SK-N-SH (cell line): ENCODE results near the gene ACSF3. TPM values are rescaled to one million over a fixed set of nuclear protein-coding genes. Genes with fewer than 3 reads are reported as not detected.

ENCODE experiments used
- CTCF ChIA-PET: fragments of 300-600, 350-600 bp; formaldehyde crosslinking; extraction: SDS; loops from one replicate; lab custom pipeline; 2021; lab: Yijun Ruan, JAX
- POLR2A ChIA-PET: fragments of 350-600 bp; sonication (Branson Sonifier 250); formaldehyde crosslinking; extraction: SDS; loops from one replicate; lab custom pipeline; 2020; ENCODE audit warnings: antibody characterized with exemption, inconsistent platforms; lab: Yijun Ruan, JAX
- DNase-seq: peaks from one replicate; pipeline ENCODE4 v3.0.0; 2012
- H2AFZ ChIP-seq: fragments of 200-600 bp; sonication (generic); 2 replicates; pipeline ENCODE4 v1.8.1; 2016; ENCODE audit warnings: antibody characterized with exemption, mild to moderate bottlenecking, low read depth
- H3F3A ChIP-seq: fragments of 200-600 bp; sonication (generic); replicated peaks from 2 replicates; pipeline ENCODE3; 2016; ENCODE audit warnings: antibody characterized with exemption, mild to moderate bottlenecking; ENCODE audit not compliant: insufficient read depth
- H3K27ac ChIP-seq, 2 experiments: fragments of 200-500 bp in 1 of 2; fragments of 200-600 bp in 1 of 2; sonication (Bioruptor generic) in 1 of 2; sonication (generic), shearing (Covaris generic) in 1 of 2; 2 replicates each; pipeline versions ENCODE4 v1.5.1 to v1.6.1; 2014 to 2016; ENCODE audit warnings: low read depth in 2 of 2, inconsistent platforms in 1 of 2, low read length in 1 of 2, mild to moderate bottlenecking in 1 of 2, mixed read lengths in 1 of 2
- H3K27me3 ChIP-seq: fragments of 200-600 bp; sonication (generic), shearing (Covaris generic); 2 replicates; pipeline ENCODE4 v1.6.1; 2016; ENCODE audit warnings: mixed run types; ENCODE audit not compliant: insufficient read depth
- H3K36me3 ChIP-seq, 2 experiments: fragments of 200-500 bp in 1 of 2; fragments of 200-600 bp in 1 of 2; sonication (Bioruptor generic) in 1 of 2; sonication (generic) in 1 of 2; replicated peaks in 1 of 2; 2 replicates each; pipeline versions ENCODE3 to v1.5.1; 2014 to 2016; ENCODE audit warnings: low read length in 1 of 2, mild to moderate bottlenecking in 1 of 2; ENCODE audit not compliant: insufficient read depth in 2 of 2, control insufficient read depth in 1 of 2
- H3K4me1 ChIP-seq, 2 experiments: fragments of 200-500 bp in 1 of 2; fragments of 200-600 bp in 1 of 2; sonication (Bioruptor generic) in 1 of 2; sonication (generic), shearing (Covaris generic) in 1 of 2; 2 replicates each; pipeline versions ENCODE4 v1.5.1 to v1.6.1; 2014 to 2016; ENCODE audit warnings: low read depth in 1 of 2, low read length in 1 of 2, mixed run types in 1 of 2; ENCODE audit not compliant: insufficient read depth in 2 of 2, control insufficient read depth in 1 of 2
- H3K4me2 ChIP-seq: fragments of 200-600 bp; sonication (generic), shearing (Covaris generic); 2 replicates; pipeline ENCODE4 v1.6.1; 2017; ENCODE audit warnings: mixed run types
- H3K4me3 ChIP-seq, 2 experiments: fragments of 200-500 bp in 1 of 2; fragments of 200-600 bp in 1 of 2; sonication (Bioruptor generic) in 1 of 2; sonication (generic), shearing (Covaris generic) in 1 of 2; 2 replicates each; pipeline versions ENCODE4 v1.5.1 to v1.8.1; 2014 to 2016; ENCODE audit warnings: low read depth in 2 of 2, inconsistent platforms in 1 of 2, low read length in 1 of 2, mild to moderate bottlenecking in 1 of 2, mixed read lengths in 1 of 2, moderate library complexity in 1 of 2
- H3K79me2 ChIP-seq: fragments of 200-600 bp; sonication (generic); 2 replicates; pipeline ENCODE4 v1.8.1; 2017; ENCODE audit warnings: mild to moderate bottlenecking; ENCODE audit not compliant: insufficient read depth
- H3K9ac ChIP-seq: fragments of 200-600 bp; sonication (generic); 2 replicates; pipeline ENCODE4 v1.6.1; 2017; ENCODE audit warnings: mixed run types
- H3K9me2 ChIP-seq: fragments of 200-600 bp; sonication (generic); 2 replicates; pipeline ENCODE4 v1.6.1; 2017; ENCODE audit warnings: mixed run types
- H3K9me3 ChIP-seq: fragments of 200-600 bp; sonication (generic); 2 replicates; pipeline ENCODE4 v1.6.1; 2017; ENCODE audit warnings: mixed run types, mild to moderate bottlenecking, moderate library complexity
- H4K20me1 ChIP-seq: fragments of 200-600 bp; sonication (generic); 2 replicates; pipeline ENCODE4 v1.6.1; 2017; ENCODE audit warnings: mild to moderate bottlenecking, mixed run types; ENCODE audit not compliant: insufficient read depth
- EZH2phosphoT487 ChIP-seq: fragments of 200-600 bp; sonication (generic); IDR thresholded peaks from 2 replicates; pipeline ENCODE4 v1.6.1; 2017; ENCODE audit warnings: low read depth, mixed run types, mild to moderate bottlenecking, antibody characterized with exemption, moderate library complexity, borderline replicate concordance
- FOSL2 ChIP-seq: IDR thresholded peaks from 2 replicates; pipeline ENCODE4 v1.4.0; 2012; ENCODE audit warnings: low read depth, mild to moderate bottlenecking, moderate library complexity, borderline replicate concordance
- FOXJ3 ChIP-seq: sonication (generic); formaldehyde crosslinking; IDR thresholded peaks from 2 replicates; pipeline ENCODE4 v1.5.1; 2020; ENCODE audit warnings: mild to moderate bottlenecking, missing genetic modification reagents
- FOXM1 ChIP-seq: IDR thresholded peaks from 2 replicates; pipeline ENCODE4 v1.4.0; 2012; ENCODE audit warnings: low read depth, mild to moderate bottlenecking
- GABPA ChIP-seq: IDR thresholded peaks from 2 replicates; pipeline ENCODE4 v1.4.0; 2012; ENCODE audit warnings: low read depth, mild to moderate bottlenecking
- JUND ChIP-seq: IDR thresholded peaks from 2 replicates; pipeline ENCODE4 v1.4.0; 2012
- MAX ChIP-seq: IDR thresholded peaks from 2 replicates; pipeline ENCODE4 v1.4.0; 2012; ENCODE audit warnings: low read depth
- NRF1 ChIP-seq: IDR thresholded peaks from 2 replicates; pipeline ENCODE4 v1.6.1; 2012; ENCODE audit warnings: low read depth, mild to moderate bottlenecking, low read length
- PBX3 ChIP-seq: IDR thresholded peaks from 2 replicates; pipeline ENCODE4; 2012
- POLR2AphosphoS5 ChIP-seq: IDR thresholded peaks from 2 replicates; pipeline ENCODE4 v1.6.1; 2012; ENCODE audit warnings: low read depth, low read length
- REST ChIP-seq: IDR thresholded peaks from 2 replicates; pipeline ENCODE4 v1.6.1; 2012; ENCODE audit warnings: mild to moderate bottlenecking, low read depth, low read length, moderate library complexity
- RFX5 ChIP-seq: IDR thresholded peaks from 2 replicates; pipeline ENCODE4 v1.6.1; 2012; ENCODE audit warnings: mild to moderate bottlenecking, improper control_type of control experiment, low read length
- RXRA ChIP-seq: IDR thresholded peaks from 2 replicates; pipeline ENCODE4 v1.4.0; 2012; ENCODE audit warnings: low read depth, mild to moderate bottlenecking, borderline replicate concordance
- SMC3 ChIP-seq: IDR thresholded peaks from 2 replicates; pipeline ENCODE4 v1.6.1; 2012; ENCODE audit warnings: low read depth, low read length, improper control_type of control experiment
- TAF1 ChIP-seq: IDR thresholded peaks from 2 replicates; pipeline ENCODE4 v1.6.1; 2012; ENCODE audit warnings: low read depth, mild to moderate bottlenecking, low read length, moderate library complexity, borderline replicate concordance
- TCF12 ChIP-seq: IDR thresholded peaks from 2 replicates; pipeline ENCODE4 v1.4.0; 2012
- WGBS: methylation state at CpG from one replicate; pipeline ENCODE4 v1.1.6; 2017; ENCODE audit warnings: low lambda C conversion rate; 5-methylcytosine and 5-hydroxymethylcytosine counted together
- polyA plus RNA-seq, 3 experiments: library from polyadenylated mRNA; depleted of rRNA; stranded (reverse); fragments of >200 nt; gene quantifications; 2 replicates each; pipeline ENCODE4 v1.2.3, GENCODE V29; 2012

Gene ACSF3
- polyA plus RNA-seq, 1 of the 3 experiments (the other 2 are of a cell fraction): 18.8 TPM

GRCh38 chr16:89081556-89081955, 12.1 kb upstream of the ACSF3 start (continued):
- TF ChIP-seq REST: no peak
- TF ChIP-seq SMC3: no peak
- no peak for TF ChIP-seq FOXJ3
- TF ChIP-seq EZH2phosphoT487: no peak
- TF ChIP-seq RXRA: no peak

- TF ChIP-seq FOXJ3: no peak
- TF ChIP-seq JUND: no peak
- TF ChIP-seq, all 33 proteins: peak for 0
- peaks cover 0 to 8% of the 10 kb centered on the region in 2 experiments; a peak in 1 of 4 replicates for H3K4me1 ChIP-seq
- no peaks in the 10 kb centered on the region for H3K79me2 ChIP-seq
- H3K9me3 ChIP-seq: no peaks in the 10 kb centered on the region
- H2AFZ ChIP-seq: no peak overlapping the region
- H3K4me3 ChIP-seq: no peak overlapping the region
- ChIA-PET CTCF (interaction anchor here (1.3 kb wide), 1 partner anchor 31 kb away, joined by 4 read pairs; no protein-coding TSS in a partner anchor), POLR2A (interaction anchor here (0.8 kb wide), 1 partner anchor 9 kb away, joined by 4 read pairs; the partner anchor contains the start of gene ACSF3)
- whole genome bisulfite sequencing: 30% methylated on average over 12 of the region's 12 CpGs
- no peaks in the 10 kb centered on the region for H3K36me3 ChIP-seq
- DNase-seq: no peak
- H3K9ac ChIP-seq: no peak overlapping the region
- H3K27ac ChIP-seq: no peak overlapping the region
- H4K20me1 ChIP-seq: no peaks in the 10 kb centered on the region
- no peak overlapping the region for H3K4me2 ChIP-seq
- H3F3A ChIP-seq: no peaks in the 10 kb centered on the region
- peaks cover 31% of the 10 kb centered on the region for H3K27me3 ChIP-seq
- no peaks in the 10 kb centered on the region for H3K9me2 ChIP-seq
Observed at GRCh38 chr16:89084411-89084810, 9.2 kb upstream of the ACSF3 start.

GRCh38 chr16:89084814-89085612, 8.6 kb upstream of the ACSF3 start:
- H3K9ac ChIP-seq: no peak overlapping the region
- H4K20me1 ChIP-seq: no peaks in the 10 kb centered on the region
- H3K27ac ChIP-seq: no peak overlapping the region
- no peaks in the 10 kb centered on the region for H3F3A ChIP-seq
- H3K9me2 ChIP-seq: no peaks in the 10 kb centered on the region
- H3K36me3 ChIP-seq: no peaks in the 10 kb centered on the region
- no peaks in the 10 kb centered on the region for H3K9me3 ChIP-seq
- ChIA-PET POLR2A (interaction anchor here (0.8 kb wide), 1 partner anchor 8 kb away, joined by 4 read pairs; the partner anchor contains the start of gene ACSF3), CTCF (interaction anchor here (0.7 to 1.3 kb wide), 3 partner anchors 31 to 40 kb away, joined by 3 to 4 read pairs (median 4); no protein-coding TSS in a partner anchor)
- no peak overlapping the region for H3K4me3 ChIP-seq
- no peak overlapping the region for H2AFZ ChIP-seq
- DNase-seq: no peak
- WGBS: 48% methylated on average over 11 of the region's 28 CpGs
- H3K27me3 ChIP-seq: peaks cover 36% of the 10 kb centered on the region
- no peak overlapping the region for H3K4me2 ChIP-seq
- peaks cover 0 to 3% of the 10 kb centered on the region in 2 experiments; a peak in 1 of 4 replicates for H3K4me1 ChIP-seq
- no peaks in the 10 kb centered on the region for H3K79me2 ChIP-seq
- no peak for TF ChIP-seq REST
- no peak for TF ChIP-seq NRF1
- no peak for TF ChIP-seq FOXM1
- no peak for TF ChIP-seq GABPA
- TF ChIP-seq POLR2AphosphoS5: no peak
- no peak for TF ChIP-seq PBX3
- no peak for TF ChIP-seq MAX
- no peak for TF ChIP-seq RFX5
- TF ChIP-seq TAF1: no peak
- no peak for TF ChIP-seq TCF12
- no peak for TF ChIP-seq FOSL2
